Cerebellar nuclear complex (tissue), 1 donor: ENCODE measurements around the gene EFCAB6.

ENCODE experiments used
- DNase-seq, 2 experiments: peaks; one replicate each; lab custom pipeline; 2025; lab: John Stamatoyannopoulos, UW

Gene EFCAB6

GRCh38 chr22:43544289-43544673, 267.8 kb downstream of the EFCAB6 start:
- no peak for DNase-seq

GRCh38 chr22:43543522-43544288, 268.4 kb downstream of the EFCAB6 start:
- DNase-seq, result no peak

- no peak for DNase-seq
Measured at GRCh38 chr22:43542681-43543521, 269.2 kb downstream of the EFCAB6 start.

- DNase-seq, result no peak
Measured at GRCh38 chr22:43541462-43542407, 270.4 kb downstream of the EFCAB6 start.

- no peak for DNase-seq
Measured at GRCh38 chr22:43541022-43541421, 271.1 kb downstream of the EFCAB6 start.

GRCh38 chr22:43540529-43540923, 271.6 kb downstream of the EFCAB6 start:
- DNase-seq, result no peak

- no peak for DNase-seq
Measured at GRCh38 chr22:43539572-43540528, 272.3 kb downstream of the EFCAB6 start.

- no peak for DNase-seq
Measured at GRCh38 chr22:43537019-43537585, 275.0 kb downstream of the EFCAB6 start.

- DNase-seq, result no peak
Measured at GRCh38 chr22:43535741-43536140, 276.4 kb downstream of the EFCAB6 start.

GRCh38 chr22:43535336-43535735, 276.8 kb downstream of the EFCAB6 start:
- no peak for DNase-seq

GRCh38 chr22:43534916-43535315, 277.2 kb downstream of the EFCAB6 start:
- no peak for DNase-seq

- no peak for DNase-seq
Measured at GRCh38 chr22:43533656-43534428, 278.3 kb downstream of the EFCAB6 start.

GRCh38 chr22:43533156-43533530, 279.0 kb downstream of the EFCAB6 start:
- DNase-seq, result no peak

GRCh38 chr22:43532301-43533155, 279.6 kb downstream of the EFCAB6 start:
- no peak for DNase-seq

- DNase-seq, result no peak
Measured at GRCh38 chr22:43531651-43532050, 280.5 kb downstream of the EFCAB6 start.

- DNase-seq, result no peak
Measured at GRCh38 chr22:43530349-43531201, 281.5 kb downstream of the EFCAB6 start.

GRCh38 chr22:43529934-43530333, 282.2 kb downstream of the EFCAB6 start:
- no peak for DNase-seq

- no peak for DNase-seq
Measured at GRCh38 chr22:43529461-43529860, 282.6 kb downstream of the EFCAB6 start.
